Heart left ventricle (tissue), 16 donors: ENCODE data around the gene MAGED1. TPM values are rescaled to one million over a fixed set of nuclear protein-coding genes. Genes with fewer than 3 reads are reported as not detected.

Source experiments
- ATAC-seq, 4 donors: fragments of 200-7000 bp; cut with Tn5 transposase; one replicate each; pipeline ENCODE4 v1.9.1; 2020 to 2022; ENCODE audit warnings: moderate library complexity in 4 of 4, mild to moderate bottlenecking in 3 of 4, moderate number of reproducible peaks in 1 of 4
- DNase-seq, 5 donors: peaks; one replicate each; pipeline ENCODE4 v3.0.0-alpha.2; 2020
- H3K27ac ChIP-seq, 12 donors: fragments of 200-600 bp; sonication (generic) in 4 of 12; one replicate each; pipeline versions ENCODE4 v1.5.0 to v1.8.0; 2016 to 2022; ENCODE audit warnings: mild to moderate bottlenecking in 2 of 12
- H3K27me3 ChIP-seq, 9 donors: fragments of 200-600 bp; sonication (generic) in 2 of 9; one replicate each; pipeline versions ENCODE4 v1.5.1 to v1.8.0; 2016 to 2022; ENCODE audit warnings: mild to moderate bottlenecking in 3 of 9
- H3K36me3 ChIP-seq, 9 donors: fragments of 200-600 bp; sonication (generic) in 2 of 9; one replicate each; pipeline versions ENCODE4 v1.5.0 to v1.8.0; 2018 to 2022; ENCODE audit warnings: mild to moderate bottlenecking in 2 of 9
- H3K4me1 ChIP-seq, 12 donors: fragments of 200-600 bp; sonication (generic) in 4 of 12; one replicate each; pipeline versions ENCODE4 v1.5.0 to v1.8.0; 2016 to 2022; ENCODE audit warnings: mild to moderate bottlenecking in 3 of 12
- H3K4me3 ChIP-seq, 12 donors: fragments of 200-600 bp; sonication (generic) in 4 of 12; one replicate each; pipeline versions ENCODE4 v1.5.0 to v1.8.0; 2017 to 2022; ENCODE audit warnings: mild to moderate bottlenecking in 9 of 12, moderate library complexity in 4 of 12
- H3K9me3 ChIP-seq, 12 donors: fragments of 200-600 bp; sonication (generic) in 4 of 12; one replicate each; pipeline versions ENCODE4 v1.5.0 to v1.8.0; 2016 to 2022; ENCODE audit warnings: mild to moderate bottlenecking in 1 of 12
- CTCF ChIP-seq, 12 donors: fragments of 200-600 bp; sonication (generic) in 4 of 12; IDR thresholded peaks; one replicate each; pipeline versions ENCODE4 v1.5.0 to v1.8.0; 2018 to 2022; ENCODE audit warnings: antibody characterized with exemption in 12 of 12, mild to moderate bottlenecking in 5 of 12
- POLR2A ChIP-seq, 2 donors: fragments of 450-650 bp; IDR thresholded peaks; one replicate each; pipeline ENCODE4 v1.6.1; 2017; ENCODE audit warnings: antibody characterized with exemption in 2 of 2, mild to moderate bottlenecking in 2 of 2, moderate library complexity in 2 of 2
- WGBS, 4 donors: extraction: QIAGEN DNeasy Blood & Tissue Kit in 2 of 4; methylation state at CpG; one replicate each; pipeline versions ENCODE4 v1.1.5 to v1.1.7; 2013 to 2018; 5-methylcytosine and 5-hydroxymethylcytosine counted together
- intact Hi-C, 10 donors: fragments of 100-400 bp; cut with DNase I; formaldehyde crosslinking; loops; one replicate each; pipeline versions ENCODE4 v1.11.1 to v1.14.2; 2022
- polyA plus RNA-seq, 2 donors: library from polyadenylated mRNA; stranded (reverse); fragments of 200-250 nt; gene quantifications; one replicate each; pipeline ENCODE4 v1.2.3, GENCODE V29; 2013
- total RNA-seq, 9 donors: library from RNA; depleted of rRNA in 2 of 9; stranded (reverse); fragments of >200 nt in 2 of 9; fragmentation: NEBNext Ultra II Directional in 3 of 9; extraction: Animal tissue kit (Norgen Biotek cat#: 25700) in 3 of 9; gene quantifications; one replicate each; pipeline versions ENCODE4 v1.1.0 to v1.2.4, GENCODE V29; 2016 to 2023
- donor health status: ischemic (EF 13 %, LVEDD 7.1; RV severe dilation, severe dysfunction).
- donor health status: healthy with polysubstance abuse.
- donor health status: DM: no; HTN: yes; CAD: no.
- donor health status: DM: no; HTN: no; CAD: no.
- donor health status: ischemic (EF 25% LVEDD 6.9; RV normal size, moderate dysfunction).
- donor health status: ischemic (EF 25% LVEDD 5.7; RV mildly dilated, moderate dysfunction).
- donor health status: healthy.
- donor health status: DM: yes; HTN: yes; CAD: no.
- donor health status: ischemic (EF 35%, LVEDD 5.7; RV mildly dilated, moderate dysfunction).
- donor health status: nonischemic (EF 11% LVEDD 7.7; RV severe dilation, severe dysfunction).
- donor health status: DM: yes; HTN: yes; CAD: no.
- donor health status: PGD.
- donor health status: ischemic (EF 29% LVEDD 5.4; RV normal size, mild dysfunction).
- donor health status: nonischemic (EF 23%, LVEDD 6.1; RV moderate dilation, normal function).

The MAGED1 gene
- total and polyA plus RNA-seq, 11 donors, result 19.2 to 97.1 (median 70.7) TPM

- intact Hi-C loops, result no loop called here
- Histone ChIP-seq H3K27ac (no peak overlapping the region), H3K4me3 (no peak overlapping the region), H3K4me1 (no peaks in the 10 kb centered on the region), H3K36me3 (peaks cover 0 to 4% (median 0%) of the 10 kb centered on the region in 9 donors), H3K9me3 (peaks cover 0 to 21% (median 0%) of the 10 kb centered on the region in 12 donors), H3K27me3 (no peaks in the 10 kb centered on the region)
- DNase-seq (no peak), ATAC-seq (no peak)
- no peak for TF ChIP-seq POLR2A (IDR thresholded peaks at IDR 0.05)
- no peak for TF ChIP-seq CTCF (IDR thresholded peaks at IDR 0.05)
- 94 to 100% (median 98%) methylated on average over 1 of the region's 1 CpG for WGBS, 4 donors
Measured at GRCh38 chrX:51857159-51857733, 36.2 kb upstream of the MAGED1 start.

- WGBS, 4 donors, result 4 to 10% (median 9%) methylated on average over 2 of the region's 2 CpGs
- intact Hi-C loops, result loop anchor here in 1 of 10 donors (5.0 kb wide), 1 partner anchor 218 kb away; no protein-coding TSS in a partner anchor
Measured at GRCh38 chrX:51860679-51861078, 32.7 kb upstream of the MAGED1 start.

GRCh38 chrX:51862920-51863319 is 30.5 kb upstream of the MAGED1 start:
- no peak for ATAC-seq
- WGBS, 4 donors, result 65 to 90% (median 82%) methylated on average over 1 of the region's 1 CpG
- H3K36me3 ChIP-seq, result no peaks in the 10 kb centered on the region
- TF ChIP-seq CTCF (IDR thresholded peaks at IDR 0.05), result no peak
- no peak for TF ChIP-seq POLR2A (IDR thresholded peaks at IDR 0.05)
- H3K27ac ChIP-seq, result no peak overlapping the region
- intact Hi-C loops, result loop anchor here in 1 of 10 donors (5.0 kb wide), 1 partner anchor 221 kb away; no protein-coding TSS in a partner anchor
- no peaks in the 10 kb centered on the region for H3K27me3 ChIP-seq
- DNase-seq, result no peak
- peaks cover 0 to 5% (median 0%) of the 10 kb centered on the region in 12 donors for H3K9me3 ChIP-seq
- no peak overlapping the region for H3K4me3 ChIP-seq
- no peaks in the 10 kb centered on the region for H3K4me1 ChIP-seq

More at GRCh38 chrX:51860679-51861078, 32.7 kb upstream of the MAGED1 start:
- H3K36me3 ChIP-seq, result no peaks in the 10 kb centered on the region
- peaks cover 0 to 21% (median 0%) of the 10 kb centered on the region in 12 donors for H3K9me3 ChIP-seq
- H3K4me3 ChIP-seq, result no peak overlapping the region
- TF ChIP-seq POLR2A (IDR thresholded peaks at IDR 0.05) (no peak), CTCF (IDR thresholded peaks at IDR 0.05) (peak in 11 of 12 donors; percentile 15 to 56 (median 43))
- peak in 1 of 5 donors; percentile 19 for DNase-seq
- H3K27me3 ChIP-seq, result no peaks in the 10 kb centered on the region
- no peak overlapping the region for H3K27ac ChIP-seq
- no peaks in the 10 kb centered on the region for H3K4me1 ChIP-seq
- ATAC-seq, result peak in 1 of 4 donors; percentile 54

- Histone ChIP-seq H3K4me1 (no peaks in the 10 kb centered on the region), H3K9me3 (no peaks in the 10 kb centered on the region), H3K36me3 (no peaks in the 10 kb centered on the region), H3K27ac (no peak overlapping the region), H3K27me3 (no peaks in the 10 kb centered on the region), H3K4me3 (no peak overlapping the region)
- no peak for ATAC-seq
- intact Hi-C loops, result no loop called here
- 58 to 78% (median 67%) methylated on average over 3 of the region's 3 CpGs for WGBS, 4 donors
- TF ChIP-seq CTCF (IDR thresholded peaks at IDR 0.05), result no peak
- no peak for DNase-seq
Measured at GRCh38 chrX:51866210-51866609, 27.2 kb upstream of the MAGED1 start.
